Measurements from ENCODE around the gene ZDHHC23.
A peak's percentile ranks its signal among the peaks of the same experiment; 100 is the strongest.

The ZDHHC23 gene, protein sequence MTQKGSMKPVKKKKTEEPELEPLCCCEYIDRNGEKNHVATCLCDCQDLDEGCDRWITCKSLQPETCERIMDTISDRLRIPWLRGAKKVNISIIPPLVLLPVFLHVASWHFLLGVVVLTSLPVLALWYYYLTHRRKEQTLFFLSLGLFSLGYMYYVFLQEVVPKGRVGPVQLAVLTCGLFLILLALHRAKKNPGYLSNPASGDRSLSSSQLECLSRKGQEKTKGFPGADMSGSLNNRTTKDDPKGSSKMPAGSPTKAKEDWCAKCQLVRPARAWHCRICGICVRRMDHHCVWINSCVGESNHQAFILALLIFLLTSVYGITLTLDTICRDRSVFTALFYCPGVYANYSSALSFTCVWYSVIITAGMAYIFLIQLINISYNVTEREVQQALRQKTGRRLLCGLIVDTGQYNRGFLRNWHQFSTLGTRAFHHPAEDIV

GRCh38 chr3:113947372-113948014 is at the start of gene ZDHHC23:
Gene ZDHHC23, plus strand, starts transcription at chr3:113948013. Its CDS starts 790 bp downstream, at chr3:113948803.
- H3K27ac Mint-ChIP-seq: no peak within 1 kb of the TSS
- peak; percentile 79 for ATAC-seq
- H3K4me1 Mint-ChIP-seq: peaks cover 8% of the 10 kb centered on the region
- peak within 1 kb of the TSS; percentile 65 for H3K4me3 Mint-ChIP-seq
- H3K36me3 Mint-ChIP-seq: no peaks in the 10 kb centered on the region
- DNase-seq (ENCODE audit: low spot score in 2 of 2): peak; percentile 50 to 82
- no peaks in the 10 kb centered on the region for H3K9me3 Mint-ChIP-seq

DNA sequence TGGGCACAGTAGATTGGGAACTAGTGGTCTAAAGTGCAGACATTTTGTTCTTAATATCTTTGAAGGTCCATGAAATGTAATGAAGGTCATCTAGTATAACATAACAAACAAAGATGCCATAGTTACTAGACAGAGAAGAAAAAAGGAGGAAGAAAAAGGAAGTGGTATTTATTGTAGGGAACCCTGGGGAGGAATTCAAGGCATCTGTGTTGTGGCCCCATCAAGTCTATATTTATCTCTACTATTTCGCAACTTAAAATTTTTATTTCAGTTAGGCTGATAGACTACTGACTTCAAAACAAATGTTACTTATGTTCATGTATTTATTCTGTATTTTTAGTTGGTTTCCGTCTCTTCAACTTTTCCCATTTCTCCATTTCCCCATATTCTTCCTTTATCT is 48.9 kb upstream of the ZDHHC23 start:
- no peak for DNase-seq (ENCODE audit: low spot score in 2 of 2)

GRCh38 chr3:113906568-113907140 is 41.2 kb upstream of the ZDHHC23 start:
- no peaks in the 10 kb centered on the region for H3K4me1 Mint-ChIP-seq
- ATAC-seq (no peak), DNase-seq (ENCODE audit: low spot score in 2 of 2) (no peak)
- H3K9me3 Mint-ChIP-seq: no peaks in the 10 kb centered on the region
- H3K4me3 Mint-ChIP-seq: no peak overlapping the region
- no peak overlapping the region for H3K27ac Mint-ChIP-seq
- H3K36me3 Mint-ChIP-seq: no peaks in the 10 kb centered on the region

More for the DNA sequence above, 48.9 kb upstream of the ZDHHC23 start:
- H3K4me3 Mint-ChIP-seq: no peak overlapping the region
- H3K4me1 Mint-ChIP-seq: no peaks in the 10 kb centered on the region
- no peak for ATAC-seq
- H3K27ac Mint-ChIP-seq: no peak overlapping the region
- H3K36me3 Mint-ChIP-seq: no peaks in the 10 kb centered on the region
- H3K9me3 Mint-ChIP-seq: no peaks in the 10 kb centered on the region

DNA sequence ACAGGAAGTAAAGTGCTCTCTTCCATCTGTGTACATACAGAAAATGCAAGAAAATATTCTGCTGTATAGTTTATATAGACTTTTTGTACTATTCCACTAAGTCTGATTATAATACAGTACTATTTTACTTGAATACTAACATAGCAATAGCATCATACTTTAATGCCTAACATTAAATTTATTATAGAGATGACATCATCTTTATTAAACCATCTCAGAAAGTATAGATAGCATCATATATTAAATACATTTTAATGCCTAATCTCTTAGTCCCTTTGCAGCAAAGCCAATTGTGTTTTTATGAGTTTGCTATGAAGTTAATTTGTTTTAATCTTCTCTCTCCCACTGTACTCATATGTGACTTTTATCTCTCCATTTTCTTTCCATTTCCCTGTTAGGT is 39.7 kb upstream of the ZDHHC23 start:
- DNase-seq (ENCODE audit: low spot score in 2 of 2) (no peak), ATAC-seq (no peak)
- H3K9me3 Mint-ChIP-seq: no peaks in the 10 kb centered on the region
- no peaks in the 10 kb centered on the region for H3K36me3 Mint-ChIP-seq
- H3K27ac Mint-ChIP-seq: no peak overlapping the region
- no peaks in the 10 kb centered on the region for H3K4me1 Mint-ChIP-seq
- no peak overlapping the region for H3K4me3 Mint-ChIP-seq

DNA sequence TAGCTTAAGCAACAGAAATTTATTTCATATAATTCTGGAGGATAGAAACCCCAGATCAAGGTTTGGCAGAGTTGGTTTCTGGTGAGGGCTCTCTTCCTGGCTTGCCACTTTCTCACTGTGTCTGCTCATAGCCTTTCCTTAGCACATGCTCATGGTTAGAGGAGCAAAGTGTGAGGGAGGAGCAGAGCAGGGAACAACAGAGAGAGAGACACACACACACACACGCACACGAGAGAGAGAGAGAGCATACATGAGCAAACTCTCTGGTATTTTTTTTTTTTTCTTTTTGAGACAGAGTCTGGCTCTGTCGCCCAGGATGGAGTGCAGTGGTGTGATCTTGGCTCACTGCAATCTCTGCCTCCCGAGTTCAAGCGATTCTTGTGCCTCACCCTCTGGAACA is 36.8 kb upstream of the ZDHHC23 start:
- Mint-ChIP-seq H3K4me1 (no peaks in the 10 kb centered on the region), H3K27ac (no peak overlapping the region), H3K4me3 (no peak overlapping the region), H3K36me3 (no peaks in the 10 kb centered on the region), H3K9me3 (no peaks in the 10 kb centered on the region)
- no peak for DNase-seq (ENCODE audit: low spot score in 2 of 2)
- ATAC-seq: no peak

DNA sequence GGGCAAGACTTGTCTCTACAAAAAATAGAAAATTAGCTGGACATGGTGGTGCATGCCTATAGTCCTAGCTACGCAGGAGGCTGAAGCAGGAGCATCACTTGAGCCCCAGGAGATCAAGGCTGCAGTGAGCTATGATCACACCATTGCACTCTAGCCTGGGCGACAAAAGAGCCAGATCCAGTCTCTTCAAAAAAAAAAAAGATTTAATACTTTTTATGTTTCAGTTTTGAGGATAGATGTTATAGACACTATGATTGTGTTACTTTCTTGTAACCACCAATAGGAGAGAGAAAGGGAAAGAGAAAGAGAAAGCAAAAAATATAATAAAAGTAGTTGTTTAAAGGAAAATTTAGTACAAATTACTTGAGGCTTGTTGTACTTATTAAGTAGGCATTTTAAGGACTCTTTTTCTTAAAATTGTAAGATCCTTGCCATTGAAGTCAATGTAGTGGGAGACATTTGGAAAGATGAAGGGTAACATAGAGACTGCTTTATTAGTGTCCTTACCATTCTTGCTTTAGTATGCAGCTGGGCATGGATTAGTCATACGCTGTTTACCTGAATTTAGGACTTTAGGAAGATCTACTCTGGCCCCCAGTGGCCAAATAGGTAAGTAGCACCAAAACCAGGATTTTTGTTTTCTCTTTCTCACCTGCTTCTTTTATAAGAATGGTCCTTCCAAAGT is 35.1 kb upstream of the ZDHHC23 start:
- peak overlapping the region; percentile 67 for H3K27ac Mint-ChIP-seq
- peak overlapping the region; percentile 19 for H3K4me3 Mint-ChIP-seq
- H3K4me1 Mint-ChIP-seq: no peaks in the 10 kb centered on the region
- ATAC-seq: peak; percentile 87
- no peaks in the 10 kb centered on the region for H3K9me3 Mint-ChIP-seq
- DNase-seq (ENCODE audit: low spot score in 2 of 2): peak in 1 of 2 donors; percentile 53
- H3K36me3 Mint-ChIP-seq: no peaks in the 10 kb centered on the region

DNA sequence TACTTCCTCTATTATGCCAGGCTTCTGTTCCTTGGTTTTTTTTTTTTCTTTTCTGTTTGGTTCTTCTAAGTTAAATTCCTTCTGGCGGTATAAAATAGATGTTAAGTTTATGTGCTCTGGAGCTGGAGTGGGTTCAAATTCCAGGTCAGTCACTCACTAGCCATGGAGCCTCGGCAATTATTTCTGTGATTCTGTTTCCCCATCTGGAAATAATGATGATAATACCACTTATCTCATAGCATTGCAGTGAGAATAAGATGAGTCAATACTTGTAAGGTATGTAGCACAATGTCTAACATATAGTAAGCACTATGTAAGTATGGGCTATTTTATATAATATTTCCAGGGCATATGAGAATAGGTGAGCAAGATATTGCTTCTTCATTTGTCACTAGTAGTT is 33.2 kb upstream of the ZDHHC23 start:
- Mint-ChIP-seq H3K9me3 (no peaks in the 10 kb centered on the region), H3K4me1 (no peaks in the 10 kb centered on the region), H3K4me3 (no peak overlapping the region), H3K27ac (no peak overlapping the region), H3K36me3 (no peaks in the 10 kb centered on the region)
- ATAC-seq (no peak), DNase-seq (ENCODE audit: low spot score in 2 of 2) (no peak)

DNA sequence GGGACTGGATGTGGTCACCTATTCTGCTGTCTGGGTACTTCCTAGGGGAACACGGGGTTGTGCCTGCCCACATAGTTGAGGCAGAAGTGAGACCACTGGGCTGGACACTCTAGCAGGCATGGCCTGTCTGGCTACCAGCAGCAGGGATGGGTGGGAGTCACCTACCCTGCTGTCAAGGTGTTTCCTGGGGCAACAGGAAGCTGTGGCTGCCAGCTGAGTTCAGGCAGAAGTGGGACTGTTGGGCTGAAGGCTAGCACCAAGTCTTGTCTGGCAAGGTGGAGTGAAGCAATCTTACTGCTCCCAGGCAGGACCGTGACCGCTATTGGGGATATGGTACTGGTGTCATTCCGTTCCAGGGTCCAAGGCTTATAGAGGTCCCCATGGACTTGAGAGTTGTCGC is 20.3 kb upstream of the ZDHHC23 start:
- no peaks in the 10 kb centered on the region for H3K36me3 Mint-ChIP-seq
- H3K4me1 Mint-ChIP-seq: no peaks in the 10 kb centered on the region
- no peak for ATAC-seq
- DNase-seq (ENCODE audit: low spot score in 2 of 2): no peak
- no peak overlapping the region for H3K27ac Mint-ChIP-seq
- peaks cover 14% of the 10 kb centered on the region for H3K9me3 Mint-ChIP-seq
- no peak overlapping the region for H3K4me3 Mint-ChIP-seq

- no peak overlapping the region for H3K27ac Mint-ChIP-seq
- H3K4me3 Mint-ChIP-seq: peak overlapping the region; percentile 65
- no peak for ATAC-seq
- DNase-seq (ENCODE audit: low spot score in 2 of 2): no peak
- H3K4me1 Mint-ChIP-seq: peaks cover 8% of the 10 kb centered on the region
- no peaks in the 10 kb centered on the region for H3K9me3 Mint-ChIP-seq
- H3K36me3 Mint-ChIP-seq: no peaks in the 10 kb centered on the region
Observed at GRCh38 chr3:113946831-113947230, 982 bp upstream of the ZDHHC23 start.

DNA sequence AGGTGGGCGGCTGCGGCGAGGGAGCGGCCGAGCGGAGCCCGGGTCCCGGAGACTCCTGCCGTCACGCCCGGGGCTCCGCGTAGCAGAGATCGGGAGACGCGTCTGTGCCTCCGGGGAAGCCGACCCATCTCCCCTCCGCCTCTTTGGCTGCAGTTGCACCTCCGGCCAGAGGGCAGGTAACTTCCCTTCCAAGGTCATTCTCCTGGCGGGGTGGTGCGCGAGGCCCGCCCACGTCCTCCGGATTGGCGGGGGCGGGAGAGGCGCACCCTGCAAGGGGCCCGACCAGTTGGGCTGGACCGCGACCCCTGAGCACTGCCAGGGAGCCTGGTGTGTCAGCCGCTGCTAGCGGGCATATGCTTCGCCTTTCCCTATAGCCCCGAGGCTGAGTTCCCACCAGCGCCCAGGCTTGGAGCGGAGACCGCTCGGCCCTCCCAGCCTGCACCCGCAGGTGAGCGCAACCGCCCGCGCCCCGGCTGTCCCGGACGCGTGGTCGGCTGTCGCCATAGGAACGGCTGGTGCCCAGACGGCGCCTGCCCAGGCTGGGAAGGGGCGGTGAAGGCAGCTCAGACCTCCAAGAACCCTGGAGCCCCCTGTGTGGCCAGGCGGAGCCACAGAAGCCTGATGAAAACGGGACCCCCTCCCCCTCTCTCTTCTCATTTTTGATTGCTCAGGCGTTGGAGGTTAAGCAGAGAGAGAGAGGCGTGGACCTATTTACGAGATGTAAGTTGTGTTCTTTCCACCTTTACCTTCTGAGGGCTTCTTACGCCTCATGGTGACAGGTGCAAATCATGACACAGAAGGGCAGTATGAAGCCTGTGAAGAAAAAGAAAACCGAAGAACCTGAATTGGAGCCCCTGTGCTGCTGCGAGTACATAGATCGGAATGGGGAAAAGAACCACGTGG is 453 bp downstream of the ZDHHC23 start:
- Mint-ChIP-seq H3K4me3 (peak overlapping the region; percentile 65), H3K4me1 (peaks cover 8% of the 10 kb centered on the region), H3K27ac (no peak overlapping the region), H3K9me3 (no peaks in the 10 kb centered on the region), H3K36me3 (no peaks in the 10 kb centered on the region)
- peak; percentile 65 for ATAC-seq
- DNase-seq (ENCODE audit: low spot score in 2 of 2): peak in 1 of 2 donors; percentile 26

GRCh38 chr3:113952921-113953320 is 5.1 kb downstream of the ZDHHC23 start:
- no peak for ATAC-seq
- Mint-ChIP-seq H3K36me3 (no peaks in the 10 kb centered on the region), H3K4me1 (peaks cover 15% of the 10 kb centered on the region), H3K27ac (no peak overlapping the region), H3K4me3 (no peak overlapping the region), H3K9me3 (no peaks in the 10 kb centered on the region)
- no peak for DNase-seq (ENCODE audit: low spot score in 2 of 2)

DNA sequence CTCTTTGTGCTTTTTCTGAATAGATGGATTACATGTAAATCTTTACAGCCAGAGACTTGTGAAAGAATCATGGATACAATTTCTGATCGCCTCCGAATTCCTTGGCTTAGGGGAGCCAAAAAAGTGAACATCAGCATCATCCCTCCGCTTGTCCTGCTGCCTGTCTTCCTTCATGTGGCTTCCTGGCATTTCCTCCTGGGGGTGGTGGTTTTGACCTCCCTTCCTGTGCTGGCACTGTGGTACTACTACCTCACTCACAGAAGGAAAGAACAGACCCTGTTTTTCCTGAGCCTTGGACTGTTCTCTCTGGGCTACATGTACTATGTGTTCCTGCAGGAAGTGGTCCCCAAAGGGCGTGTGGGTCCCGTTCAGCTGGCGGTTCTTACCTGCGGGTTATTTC is 5.9 kb downstream of the ZDHHC23 start:
- Mint-ChIP-seq H3K27ac (no peak overlapping the region), H3K36me3 (no peaks in the 10 kb centered on the region), H3K4me1 (peaks cover 12% of the 10 kb centered on the region), H3K4me3 (no peak overlapping the region), H3K9me3 (no peaks in the 10 kb centered on the region)
- ATAC-seq (no peak), DNase-seq (ENCODE audit: low spot score in 2 of 2) (no peak)

DNA sequence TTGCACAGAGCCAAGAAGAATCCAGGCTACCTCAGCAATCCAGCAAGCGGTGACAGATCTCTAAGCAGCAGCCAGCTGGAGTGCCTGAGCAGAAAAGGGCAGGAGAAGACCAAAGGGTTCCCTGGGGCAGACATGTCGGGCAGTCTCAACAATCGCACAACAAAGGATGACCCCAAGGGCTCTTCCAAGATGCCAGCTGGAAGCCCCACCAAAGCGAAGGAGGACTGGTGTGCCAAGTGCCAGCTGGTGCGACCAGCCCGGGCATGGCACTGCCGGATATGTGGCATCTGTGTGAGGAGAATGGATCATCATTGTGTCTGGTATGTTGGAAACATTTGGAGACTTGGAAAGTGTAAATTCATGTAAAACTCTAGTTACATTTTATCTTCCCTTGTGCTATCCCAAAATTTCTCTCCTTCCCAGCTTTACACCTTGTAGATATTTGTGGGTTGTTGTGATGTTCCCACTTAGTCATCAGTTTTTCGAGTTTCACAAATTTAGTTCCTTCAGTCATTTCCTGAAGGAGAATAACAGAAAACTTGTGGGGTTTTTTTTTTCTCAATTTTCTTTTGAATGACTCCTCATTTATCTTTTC is 6.4 kb downstream of the ZDHHC23 start:
- H3K4me1 Mint-ChIP-seq: peaks cover 7% of the 10 kb centered on the region
- H3K9me3 Mint-ChIP-seq: no peaks in the 10 kb centered on the region
- H3K36me3 Mint-ChIP-seq: no peaks in the 10 kb centered on the region
- DNase-seq (ENCODE audit: low spot score in 2 of 2) (no peak), ATAC-seq (no peak)
- no peak overlapping the region for H3K27ac Mint-ChIP-seq
- no peak overlapping the region for H3K4me3 Mint-ChIP-seq

DNA sequence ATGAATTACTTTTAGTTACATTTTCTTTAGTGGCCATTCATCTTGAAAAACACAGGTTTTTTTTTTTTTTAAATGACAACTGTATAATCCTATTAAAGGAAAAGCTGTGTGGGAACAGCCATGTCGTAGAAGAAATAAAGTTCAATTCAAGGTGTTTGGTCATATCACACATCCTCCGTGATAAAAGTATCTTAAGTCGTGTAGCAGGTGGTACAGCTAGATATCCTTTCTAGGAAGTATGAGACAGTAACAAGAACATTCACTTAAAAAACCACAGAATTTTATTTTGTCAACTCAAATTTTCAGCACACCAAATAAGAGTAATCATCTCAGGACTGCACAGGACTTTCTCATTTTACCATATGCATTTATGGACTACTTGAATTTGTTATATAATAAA is 16.1 kb downstream of the ZDHHC23 start:
- Mint-ChIP-seq H3K36me3 (no peaks in the 10 kb centered on the region), H3K9me3 (no peaks in the 10 kb centered on the region), H3K4me3 (no peak overlapping the region), H3K4me1 (no peaks in the 10 kb centered on the region), H3K27ac (no peak overlapping the region)
- peak; percentile 57 for ATAC-seq
- no peak for DNase-seq (ENCODE audit: low spot score in 2 of 2)

All from stimulated activated effector memory CD8-positive, alpha-beta T cell treated with anti-CD3 and anti-CD28 coated beads, Interleukin-12 subunit alpha, Interleukin-12 subunit beta, amount 100 ng/mL, for 72 hours (primary cell).